Measurements from ENCODE around the gene SLC44A1. TPM values are rescaled to one million over a fixed set of nuclear protein-coding genes. Genes with fewer than 3 reads are reported as not detected.
"Not testable (repeated sequence)": the region's sequence is repeated elsewhere in the genome, so short reads cannot be mapped to it uniquely, and the experiment has no call there.

The SLC44A1 gene
- total RNA-seq, 1 experiment from 2014 or later = 15.2 TPM

DNA sequence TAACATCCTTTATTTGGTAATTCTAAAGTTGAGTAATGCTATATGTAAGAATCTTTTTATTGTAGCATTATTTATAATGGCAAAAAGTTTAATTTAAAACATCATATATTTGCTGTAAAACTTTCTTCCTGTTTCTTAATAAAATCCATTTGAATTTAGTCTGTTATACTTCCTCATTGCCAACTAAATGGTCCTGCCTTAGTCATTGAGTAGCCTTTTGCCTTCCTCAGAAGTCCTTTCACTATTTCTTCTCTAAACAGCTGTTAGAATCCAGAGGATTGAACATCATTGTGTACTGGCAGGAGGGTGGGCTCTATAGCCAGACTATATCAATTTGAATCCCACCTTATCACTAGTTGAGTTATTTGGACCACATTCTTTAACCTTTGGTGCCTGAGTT is 11.0 kb downstream of the SLC44A1 start:
- H3K27me3 Mint-ChIP-seq (ENCODE audit: insufficient read depth, unreplicated experiment) = no peaks in the 10 kb centered on the region
- H3K27ac Mint-ChIP-seq (ENCODE audit: low read depth, unreplicated experiment) = no peak overlapping the region
- H3K4me1 Mint-ChIP-seq (ENCODE audit: insufficient read depth, unreplicated experiment) = peaks cover 25% of the 10 kb centered on the region
- H3K9me3 Mint-ChIP-seq (ENCODE audit: unreplicated experiment) = no peaks in the 10 kb centered on the region
- CTCF ChIA-PET = interaction anchor here (0.6 to 1.5 kb wide), 4 partner anchors 9 to 162 kb away, joined by 3 to 5 read pairs (median 4); no protein-coding TSS in a partner anchor
- no TSS peak for BruUV-seq (replicated peaks)
- POLR2A ChIA-PET = interaction anchor here (0.6 to 1.5 kb wide), 4 partner anchors 8 to 24 kb away, joined by 3 to 9 read pairs (median 3); partner anchors contain the start of gene SLC44A1
- no peaks in the 10 kb centered on the region for H3K36me3 Mint-ChIP-seq (ENCODE audit: insufficient read depth, unreplicated experiment)
- intact Hi-C loops (cut with micrococcal nuclease) = no loop called here
- no peak overlapping the region for H3K4me3 Mint-ChIP-seq (ENCODE audit: unreplicated experiment)
- TF ChIP-seq CTCF (IDR thresholded peaks at IDR 0.05; ENCODE audit: unreplicated experiment) = no peak
- DNase-seq (ENCODE audit: unreplicated experiment) = no peak

DNA sequence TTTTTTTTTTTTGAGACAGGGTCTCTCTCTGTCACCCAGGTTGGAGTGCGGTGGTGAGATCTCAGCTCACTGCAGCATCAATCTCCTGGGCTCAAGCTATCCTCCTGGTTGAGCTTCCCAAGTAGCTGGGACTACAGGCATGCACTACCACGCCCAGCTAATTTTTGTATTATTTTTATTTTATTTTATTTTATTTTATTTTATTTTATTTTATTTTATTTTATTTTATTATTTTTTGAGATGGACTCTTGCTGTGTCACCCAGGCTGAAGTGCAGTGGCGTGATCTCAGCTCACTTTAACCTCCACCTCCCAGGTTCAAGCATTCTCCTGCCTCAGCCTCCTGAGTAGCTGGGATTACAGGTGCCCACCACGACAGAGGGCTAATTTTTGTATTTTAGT is 12.1 kb downstream of the SLC44A1 start:
- POLR2A ChIA-PET = interaction anchor here (0.6 to 1.5 kb wide), 5 partner anchors 10 to 259 kb away, joined by 3 to 9 read pairs (median 3); partner anchors contain the start of gene SLC44A1
- BruUV-seq (replicated peaks); DNase-seq (ENCODE audit: unreplicated experiment); H3K27ac Mint-ChIP-seq (ENCODE audit: low read depth, unreplicated experiment); H3K36me3 Mint-ChIP-seq (ENCODE audit: insufficient read depth, unreplicated experiment); H3K9me3 Mint-ChIP-seq (ENCODE audit: unreplicated experiment); H3K4me3 Mint-ChIP-seq (ENCODE audit: unreplicated experiment); H3K27me3 Mint-ChIP-seq (ENCODE audit: insufficient read depth, unreplicated experiment); intact Hi-C loops (cut with micrococcal nuclease): not testable (repeated sequence)
- CTCF ChIA-PET = interaction anchor here (0.5 to 2.1 kb wide), 5 partner anchors 10 to 269 kb away, joined by 3 to 6 read pairs (median 4); partner anchors contain the start of gene SLC44A1
- H3K4me1 Mint-ChIP-seq (ENCODE audit: insufficient read depth, unreplicated experiment) = peaks cover 26% of the 10 kb centered on the region

- peaks cover 26% of the 10 kb centered on the region for H3K4me1 Mint-ChIP-seq (ENCODE audit: insufficient read depth, unreplicated experiment)
- CTCF ChIA-PET = interaction anchor here (2.1 kb wide), 1 partner anchor 13 kb away, joined by 6 read pairs; the partner anchor contains the start of gene SLC44A1
- no peak for DNase-seq (ENCODE audit: unreplicated experiment)
- no peaks in the 10 kb centered on the region for H3K9me3 Mint-ChIP-seq (ENCODE audit: unreplicated experiment)
- no peak overlapping the region for H3K4me3 Mint-ChIP-seq (ENCODE audit: unreplicated experiment)
- H3K27me3 Mint-ChIP-seq (ENCODE audit: insufficient read depth, unreplicated experiment) = no peaks in the 10 kb centered on the region
- BruUV-seq (replicated peaks) = no TSS peak
- intact Hi-C loops (cut with micrococcal nuclease) = no loop called here
- TF ChIP-seq CTCF (IDR thresholded peaks at IDR 0.05; ENCODE audit: unreplicated experiment) = no peak
- no peaks in the 10 kb centered on the region for H3K36me3 Mint-ChIP-seq (ENCODE audit: insufficient read depth, unreplicated experiment)
- no peak overlapping the region for H3K27ac Mint-ChIP-seq (ENCODE audit: low read depth, unreplicated experiment)
- POLR2A ChIA-PET = interaction anchor here (1.1 kb wide), 1 partner anchor 9 kb away, joined by 3 read pairs; no protein-coding TSS in a partner anchor
These were observed 13.4 kb downstream of the SLC44A1 start for GRCh38 chr9:105257809-105258208.

DNA sequence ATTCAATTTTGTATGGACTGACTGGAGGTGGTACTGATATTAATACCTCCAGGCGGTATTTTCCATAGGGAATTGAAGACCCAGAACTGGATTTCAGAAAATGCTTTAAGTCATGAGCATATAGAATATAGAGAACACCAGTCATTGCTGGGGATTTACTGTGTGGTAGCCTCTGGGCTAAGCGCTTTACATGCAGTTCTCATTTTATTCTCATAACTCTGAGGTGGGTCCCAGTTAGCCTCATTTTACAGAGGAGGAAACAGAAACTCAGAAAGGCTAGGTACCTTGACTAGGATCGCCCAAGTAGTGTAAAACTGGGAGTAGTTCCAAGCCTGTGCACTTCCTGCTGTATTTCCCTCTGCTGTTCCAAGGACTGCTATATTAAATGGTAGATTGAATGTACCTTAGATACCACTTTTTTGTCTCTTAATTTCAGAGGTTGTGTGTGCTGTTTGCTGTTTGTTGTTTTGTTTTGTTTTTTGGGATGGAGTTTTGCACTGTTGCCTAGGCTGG is 13.8 kb downstream of the SLC44A1 start:
- intact Hi-C loops (cut with micrococcal nuclease) = no loop called here
- H3K36me3 Mint-ChIP-seq (ENCODE audit: insufficient read depth, unreplicated experiment) = no peaks in the 10 kb centered on the region
- no TSS peak for BruUV-seq (replicated peaks)
- H3K27ac Mint-ChIP-seq (ENCODE audit: low read depth, unreplicated experiment) = no peak overlapping the region
- no peaks in the 10 kb centered on the region for H3K9me3 Mint-ChIP-seq (ENCODE audit: unreplicated experiment)
- no peaks in the 10 kb centered on the region for H3K27me3 Mint-ChIP-seq (ENCODE audit: insufficient read depth, unreplicated experiment)
- H3K4me1 Mint-ChIP-seq (ENCODE audit: insufficient read depth, unreplicated experiment) = peaks cover 26% of the 10 kb centered on the region
- TF ChIP-seq CTCF (IDR thresholded peaks at IDR 0.05; ENCODE audit: unreplicated experiment) = no peak
- ChIA-PET POLR2A (interaction anchor here (1.1 kb wide), 1 partner anchor 9 kb away, joined by 3 read pairs; no protein-coding TSS in a partner anchor), CTCF (no interaction called here)
- no peak for DNase-seq (ENCODE audit: unreplicated experiment)
- H3K4me3 Mint-ChIP-seq (ENCODE audit: unreplicated experiment) = no peak overlapping the region

Data from MCF 10A (cell line).